ENCODE measurements around the gene METTL13.

DNA sequence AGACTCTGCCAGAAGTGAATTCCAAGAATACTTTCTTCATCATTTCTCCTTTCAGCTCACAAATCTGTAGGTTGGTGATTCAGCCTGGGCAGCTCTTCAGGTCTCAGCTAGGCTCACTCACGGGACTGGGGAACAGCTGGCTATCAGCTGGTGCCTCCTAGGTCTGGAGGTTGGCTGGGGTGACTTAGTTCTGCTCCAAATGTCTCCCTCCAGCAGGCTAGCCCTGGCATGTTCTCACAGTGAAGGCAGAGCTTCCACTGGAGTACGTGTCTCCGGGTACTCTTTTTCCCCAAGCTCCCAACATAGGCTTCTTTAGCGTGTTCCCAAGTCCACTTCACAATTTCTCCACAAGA lies 27.1 kb upstream of the METTL13 start:
- TF ChIP-seq POLR2A (IDR thresholded peaks at IDR 0.05; ENCODE audit: low read depth, low read length) (no peak), POLR2AphosphoS5 (IDR thresholded peaks at IDR 0.05; ENCODE audit: low read depth, low read length) (no peak), SPI1 (IDR thresholded peaks at IDR 0.05; ENCODE audit: low read depth, low read length) (no peak)
